C4-2B (cell line): ENCODE results near the gene FAM20A.
A peak's percentile ranks its signal among the peaks of the same experiment; 100 is the strongest.

Source experiments
- H3K27ac ChIP-seq: fragments of 450-650 bp; 2 replicates; pipeline ENCODE4 v1.5.1; 2017
- ZFX ChIP-seq: fragments of 450-650 bp; IDR thresholded peaks from 2 replicates; pipeline ENCODE4 v1.6.1; 2017
- TF ChIP-seq, protein P1 (sequence below): fragments of 450-650 bp; conservative IDR thresholded peaks from 2 replicates; pipeline ENCODE4 v1.5.1; 2017; ENCODE audit warnings: mild to moderate bottlenecking

Gene FAM20A

GRCh38 chr17:68595986-68596385 lies 5.2 kb downstream of the FAM20A start:
- no peak overlapping the region for H3K27ac ChIP-seq
- TF ChIP-seq, protein P1, sequence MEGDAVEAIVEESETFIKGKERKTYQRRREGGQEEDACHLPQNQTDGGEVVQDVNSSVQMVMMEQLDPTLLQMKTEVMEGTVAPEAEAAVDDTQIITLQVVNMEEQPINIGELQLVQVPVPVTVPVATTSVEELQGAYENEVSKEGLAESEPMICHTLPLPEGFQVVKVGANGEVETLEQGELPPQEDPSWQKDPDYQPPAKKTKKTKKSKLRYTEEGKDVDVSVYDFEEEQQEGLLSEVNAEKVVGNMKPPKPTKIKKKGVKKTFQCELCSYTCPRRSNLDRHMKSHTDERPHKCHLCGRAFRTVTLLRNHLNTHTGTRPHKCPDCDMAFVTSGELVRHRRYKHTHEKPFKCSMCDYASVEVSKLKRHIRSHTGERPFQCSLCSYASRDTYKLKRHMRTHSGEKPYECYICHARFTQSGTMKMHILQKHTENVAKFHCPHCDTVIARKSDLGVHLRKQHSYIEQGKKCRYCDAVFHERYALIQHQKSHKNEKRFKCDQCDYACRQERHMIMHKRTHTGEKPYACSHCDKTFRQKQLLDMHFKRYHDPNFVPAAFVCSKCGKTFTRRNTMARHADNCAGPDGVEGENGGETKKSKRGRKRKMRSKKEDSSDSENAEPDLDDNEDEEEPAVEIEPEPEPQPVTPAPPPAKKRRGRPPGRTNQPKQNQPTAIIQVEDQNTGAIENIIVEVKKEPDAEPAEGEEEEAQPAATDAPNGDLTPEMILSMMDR, result no peak
- TF ChIP-seq ZFX, result no peak

GRCh38 chr17:68595496-68595895 lies 5.7 kb downstream of the FAM20A start:
- TF ChIP-seq, protein P1, result no peak
- no peak for TF ChIP-seq ZFX
- H3K27ac ChIP-seq, result no peak overlapping the region

GRCh38 chr17:68594552-68594951 lies 6.6 kb downstream of the FAM20A start:
- no peak overlapping the region for H3K27ac ChIP-seq
- TF ChIP-seq, protein P1, result no peak
- no peak for TF ChIP-seq ZFX

DNA sequence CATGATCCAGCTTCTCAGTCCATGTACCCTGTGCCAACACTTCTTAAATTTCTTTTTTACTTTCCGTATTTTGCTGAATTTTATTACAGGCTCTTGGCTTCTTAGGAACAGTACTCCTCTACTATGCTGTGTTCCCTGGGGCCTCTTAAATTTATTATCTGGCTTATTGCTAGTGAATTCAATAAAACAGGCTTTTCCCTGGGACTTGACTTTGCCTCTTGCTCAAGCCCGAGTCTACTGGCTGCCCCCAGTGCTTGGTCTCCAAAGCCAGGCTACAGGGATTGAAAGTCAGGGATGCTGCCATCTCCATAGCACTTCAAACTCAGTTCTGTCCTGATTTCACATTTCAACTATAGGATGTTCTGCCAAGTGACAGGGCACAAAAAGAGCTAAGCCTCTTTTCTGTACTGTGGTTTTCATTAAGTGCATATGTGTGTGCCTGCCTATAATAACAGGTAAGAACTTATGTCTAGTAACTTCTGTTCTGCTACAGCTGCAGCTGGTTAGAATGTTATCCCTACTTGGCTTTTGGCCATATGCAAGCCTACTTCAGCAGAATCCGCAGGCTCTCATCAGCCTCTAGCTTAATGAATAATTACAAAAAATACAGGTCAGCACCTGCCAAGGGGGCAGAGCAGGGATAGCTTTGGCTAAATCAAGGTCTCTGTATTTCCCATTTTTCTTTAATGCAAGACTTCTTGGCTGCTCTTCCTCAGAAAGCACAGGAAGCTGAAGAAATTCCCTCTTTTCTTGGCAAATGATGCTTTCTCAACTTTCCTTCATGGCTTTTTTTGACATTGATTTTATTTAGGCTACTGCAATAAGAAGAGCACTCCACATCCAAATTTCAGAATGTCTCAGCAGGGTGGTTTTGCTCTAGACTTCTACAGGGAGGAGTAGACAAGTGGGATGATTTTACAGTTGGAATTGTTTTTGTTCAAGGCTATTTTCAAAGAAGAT lies 8.2 kb downstream of the FAM20A start:
- TF ChIP-seq, protein P1, result no peak
- no peak for TF ChIP-seq ZFX
- no peak overlapping the region for H3K27ac ChIP-seq

- H3K27ac ChIP-seq, result peak overlapping the region; percentile 11
- TF ChIP-seq, protein P1, result no peak
- no peak for TF ChIP-seq ZFX
Measured at GRCh38 chr17:68592009-68592408, 9.2 kb downstream of the FAM20A start.

DNA sequence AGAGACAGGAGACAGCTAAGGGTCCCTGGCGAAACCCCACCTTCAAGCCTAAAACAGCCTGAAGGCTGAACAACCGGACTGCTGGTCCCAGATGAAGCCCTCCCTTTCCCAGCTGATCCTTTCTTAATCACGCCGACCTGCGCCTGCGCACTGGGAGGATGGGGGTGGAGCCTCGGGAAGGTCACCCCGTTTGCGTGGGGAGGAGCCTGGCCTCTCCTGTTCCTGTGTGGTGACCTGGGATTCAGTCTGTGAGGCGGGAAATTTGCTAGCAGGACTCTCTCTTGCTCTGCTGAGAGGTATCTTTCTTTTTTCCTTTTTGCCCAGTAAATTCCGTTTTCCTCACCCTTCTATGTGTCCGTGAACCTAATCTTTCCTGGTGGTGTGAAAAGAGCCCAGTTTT lies 9.6 kb downstream of the FAM20A start:
- H3K27ac ChIP-seq, result peak overlapping the region; percentile 11
- TF ChIP-seq, protein P1, result no peak
- no peak for TF ChIP-seq ZFX

- H3K27ac ChIP-seq, result no peak overlapping the region
- TF ChIP-seq ZFX, result no peak
- TF ChIP-seq, protein P1, result no peak
Measured at GRCh38 chr17:68589086-68589485, 12.1 kb downstream of the FAM20A start.
